ENCODE results near the gene GPR173. TPM values are rescaled to one million over a fixed set of nuclear protein-coding genes. Genes with fewer than 3 reads are reported as not detected.
A peak's percentile ranks its signal among the peaks of the same experiment; 100 is the strongest.

The GPR173 gene
- total RNA-seq, 2 donors from 2014 or later, result 0.31 to 0.81 TPM

DNA sequence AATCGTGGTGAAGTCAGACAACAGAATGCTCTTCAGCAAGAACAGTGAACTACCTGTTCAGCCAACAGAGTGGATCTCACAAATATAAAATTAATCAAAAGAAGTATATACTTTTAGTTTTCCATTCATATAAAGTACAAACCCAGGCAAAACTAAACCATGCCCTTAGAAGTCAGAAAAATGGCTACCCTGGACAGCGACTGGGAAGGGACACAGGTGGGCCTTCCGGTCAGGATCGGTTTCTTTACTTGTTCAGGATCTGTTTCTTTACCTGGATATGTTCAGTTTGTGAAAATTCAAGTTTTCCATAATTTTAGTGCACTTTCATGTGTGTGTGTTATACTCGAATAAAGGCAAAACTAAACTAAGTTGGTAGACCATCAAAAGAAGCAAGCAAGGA, 12.4 kb upstream of the GPR173 start:
- ATAC-seq (replicated peaks in 1 of 2), result no peak
- H3K4me1 Mint-ChIP-seq (ENCODE audit: low read depth), result no peaks in the 10 kb centered on the region
- no peak overlapping the region for H3K27ac Mint-ChIP-seq
- no peaks in the 10 kb centered on the region for H3K9me3 Mint-ChIP-seq
- no peak for DNase-seq
- H3K4me3 Mint-ChIP-seq, result no peak overlapping the region
- no peaks in the 10 kb centered on the region for H3K36me3 Mint-ChIP-seq (ENCODE audit: insufficient read depth in 2 of 2)
- H3K27me3 Mint-ChIP-seq (ENCODE audit: low read depth), result peaks cover 45% of the 10 kb centered on the region

DNA sequence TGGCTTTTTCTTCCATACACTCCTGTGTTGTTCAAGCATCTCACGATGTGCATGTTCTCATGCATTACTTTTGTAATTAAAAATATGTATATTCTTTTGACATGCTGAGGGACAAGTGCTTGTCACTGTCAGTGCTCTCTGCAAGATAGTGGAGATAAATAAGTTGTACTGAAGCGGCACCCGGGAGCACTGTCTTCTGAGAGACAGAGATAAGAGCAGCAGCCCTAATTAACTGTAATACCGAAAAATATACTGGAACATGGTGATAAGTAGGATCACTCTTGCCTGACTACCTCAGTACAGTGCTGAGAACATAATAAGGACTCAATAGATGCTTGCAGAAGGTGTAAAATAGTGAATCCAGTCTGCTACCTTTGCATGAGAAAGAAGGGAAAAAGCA, 9.4 kb upstream of the GPR173 start:
- DNase-seq (no peak), ATAC-seq (replicated peaks in 1 of 2) (no peak)
- Mint-ChIP-seq H3K27ac (no peak overlapping the region), H3K4me3 (no peak overlapping the region), H3K36me3 (ENCODE audit: insufficient read depth in 2 of 2) (no peaks in the 10 kb centered on the region), H3K9me3 (no peaks in the 10 kb centered on the region), H3K4me1 (ENCODE audit: low read depth) (no peaks in the 10 kb centered on the region), H3K27me3 (ENCODE audit: low read depth) (peaks cover 40% of the 10 kb centered on the region)

DNA sequence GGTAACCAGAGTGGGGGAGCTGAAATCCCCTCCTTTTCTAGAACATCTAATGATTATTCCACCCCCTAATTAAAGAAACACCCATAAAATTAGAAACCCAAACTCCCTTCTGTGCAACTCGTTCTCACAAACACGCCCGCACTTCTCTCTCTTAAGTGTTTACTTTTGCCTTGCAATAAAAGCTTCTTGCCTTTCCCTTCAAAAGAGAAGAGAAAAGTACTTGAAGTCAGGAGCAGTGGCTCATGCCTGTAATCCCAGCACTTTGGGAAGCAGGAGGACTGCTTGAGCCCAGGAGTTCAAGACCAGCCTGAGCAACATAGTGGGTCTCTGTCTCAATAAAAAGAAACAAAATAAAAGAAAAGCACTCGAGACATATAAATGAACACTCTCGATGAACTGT, 3.6 kb upstream of the GPR173 start:
- H3K4me3 Mint-ChIP-seq, result no peak overlapping the region
- no peak for ATAC-seq (replicated peaks in 1 of 2)

DNA sequence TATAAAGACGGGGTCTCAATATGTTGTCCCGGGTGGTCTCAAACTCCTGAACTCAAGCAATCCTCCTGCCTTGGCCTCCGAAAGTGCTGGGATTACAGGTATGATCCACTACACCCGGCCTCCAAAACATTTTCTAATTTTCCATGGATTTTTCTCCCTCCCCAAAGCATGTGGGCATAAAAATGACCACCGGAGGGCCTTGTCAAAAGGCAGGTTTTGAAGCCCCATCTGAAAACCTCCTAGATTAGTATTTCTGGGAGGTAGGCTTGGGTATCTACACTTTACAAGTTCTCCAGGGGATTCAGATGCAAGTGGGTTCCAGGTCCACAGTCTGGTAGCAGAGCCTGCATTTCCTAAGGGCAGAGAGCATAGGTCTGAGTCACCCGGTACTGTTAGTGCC, 1.4 kb upstream of the GPR173 start:
- ATAC-seq (replicated peaks in 1 of 2), result no peak
- Mint-ChIP-seq H3K27me3 (ENCODE audit: low read depth) (peaks cover 31% of the 10 kb centered on the region), H3K36me3 (ENCODE audit: insufficient read depth in 2 of 2) (no peaks in the 10 kb centered on the region), H3K4me3 (no peak overlapping the region), H3K4me1 (ENCODE audit: low read depth) (no peaks in the 10 kb centered on the region), H3K9me3 (no peaks in the 10 kb centered on the region), H3K27ac (no peak overlapping the region)
- no peak for DNase-seq

More for the DNA sequence above, 3.6 kb upstream of the GPR173 start:
- Mint-ChIP-seq H3K9me3 (no peaks in the 10 kb centered on the region), H3K4me1 (ENCODE audit: low read depth) (no peaks in the 10 kb centered on the region), H3K27me3 (ENCODE audit: low read depth) (peaks cover 31% of the 10 kb centered on the region), H3K27ac (no peak overlapping the region), H3K36me3 (ENCODE audit: insufficient read depth in 2 of 2) (no peaks in the 10 kb centered on the region)
- DNase-seq, result no peak

DNA sequence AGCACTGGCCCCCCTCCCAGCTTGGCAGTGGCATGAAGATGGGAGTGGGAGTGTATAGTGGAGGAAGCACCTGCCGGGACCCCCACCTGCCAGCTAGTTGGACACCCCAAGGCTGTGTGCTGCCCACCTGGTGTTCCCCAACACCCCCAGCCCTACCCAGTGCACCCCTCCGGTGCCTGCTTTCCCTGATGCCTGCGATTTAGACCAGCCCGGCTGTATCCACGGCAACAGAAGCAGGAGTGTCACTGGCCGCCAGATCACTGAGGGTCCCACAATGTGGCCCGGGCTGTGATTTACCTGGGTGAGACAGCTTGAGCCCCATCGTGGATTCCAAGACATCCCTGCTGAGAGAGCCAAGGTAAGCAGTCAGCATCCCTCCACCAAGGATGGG, 533 bp downstream of the GPR173 start:
- Mint-ChIP-seq H3K9me3 (no peaks in the 10 kb centered on the region), H3K4me1 (ENCODE audit: low read depth) (no peaks in the 10 kb centered on the region), H3K27me3 (ENCODE audit: low read depth) (peaks cover 23% of the 10 kb centered on the region), H3K4me3 (peak overlapping the region; percentile 14 to 52), H3K36me3 (ENCODE audit: insufficient read depth in 2 of 2) (no peaks in the 10 kb centered on the region), H3K27ac (no peak overlapping the region)
- no peak for ATAC-seq (replicated peaks in 1 of 2)
- no peak for DNase-seq

DNA sequence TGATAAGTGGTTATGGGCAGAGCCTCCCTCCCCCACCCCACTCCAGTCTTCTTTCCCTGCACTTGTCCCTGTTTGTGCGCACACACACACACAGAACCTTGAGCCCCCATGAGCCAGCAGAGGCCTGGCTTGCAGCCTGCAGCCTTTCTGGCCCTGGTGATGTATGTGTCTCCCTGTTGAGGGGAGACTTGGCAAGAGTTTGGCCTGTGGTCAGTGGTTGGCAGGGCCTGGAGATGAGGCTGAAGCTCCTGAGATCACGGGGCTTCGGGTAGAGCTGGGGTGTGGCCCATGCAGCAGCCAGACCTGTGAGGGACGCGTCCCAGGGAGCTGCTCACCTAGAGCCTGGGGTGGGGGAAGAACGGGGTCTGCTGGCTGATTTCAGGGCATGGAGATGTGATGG, 2.3 kb downstream of the GPR173 start:
- ATAC-seq (replicated peaks in 1 of 2), result no peak
- H3K4me3 Mint-ChIP-seq, result no peak overlapping the region
- H3K4me1 Mint-ChIP-seq (ENCODE audit: low read depth), result no peaks in the 10 kb centered on the region
- H3K27ac Mint-ChIP-seq, result no peak overlapping the region
- no peaks in the 10 kb centered on the region for H3K9me3 Mint-ChIP-seq
- no peak for DNase-seq
- no peaks in the 10 kb centered on the region for H3K36me3 Mint-ChIP-seq (ENCODE audit: insufficient read depth in 2 of 2)
- H3K27me3 Mint-ChIP-seq (ENCODE audit: low read depth), result peaks cover 11% of the 10 kb centered on the region

DNA sequence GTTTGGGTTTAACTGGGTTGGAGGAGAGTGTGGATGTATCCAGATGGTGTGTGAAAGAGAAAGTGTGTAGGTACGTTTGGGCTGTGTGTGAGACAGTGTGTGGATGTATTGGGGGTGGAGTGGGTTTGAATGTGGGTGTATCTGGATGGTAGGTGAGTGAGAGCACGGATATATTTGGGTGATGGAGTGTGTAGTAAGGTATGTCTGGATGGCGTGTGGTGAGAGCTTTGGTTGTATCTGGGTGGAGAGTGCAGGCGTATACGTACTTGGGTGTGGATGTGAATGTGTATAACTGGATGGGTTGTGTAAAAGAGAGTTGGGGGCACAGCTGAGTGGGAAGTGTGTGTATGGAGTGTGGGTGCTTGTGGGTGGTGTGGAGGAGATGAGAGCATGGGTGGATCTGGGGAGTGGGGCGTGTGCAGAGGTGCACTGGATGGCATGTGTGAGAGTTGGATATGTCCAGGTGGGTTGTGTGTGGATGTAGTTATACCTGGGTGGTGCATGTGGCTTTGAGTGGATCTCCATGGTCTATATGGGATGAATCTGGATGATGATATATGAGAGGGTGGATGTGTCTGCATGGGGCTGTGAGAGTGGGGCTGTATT, 6.8 kb downstream of the GPR173 start:
- Mint-ChIP-seq H3K4me1 (ENCODE audit: low read depth) (no peaks in the 10 kb centered on the region), H3K36me3 (ENCODE audit: insufficient read depth in 2 of 2) (no peaks in the 10 kb centered on the region), H3K27ac (no peak overlapping the region), H3K4me3 (no peak overlapping the region), H3K9me3 (no peaks in the 10 kb centered on the region), H3K27me3 (ENCODE audit: low read depth) (no peaks in the 10 kb centered on the region)
- DNase-seq (no peak), ATAC-seq (replicated peaks in 1 of 2) (no peak)

DNA sequence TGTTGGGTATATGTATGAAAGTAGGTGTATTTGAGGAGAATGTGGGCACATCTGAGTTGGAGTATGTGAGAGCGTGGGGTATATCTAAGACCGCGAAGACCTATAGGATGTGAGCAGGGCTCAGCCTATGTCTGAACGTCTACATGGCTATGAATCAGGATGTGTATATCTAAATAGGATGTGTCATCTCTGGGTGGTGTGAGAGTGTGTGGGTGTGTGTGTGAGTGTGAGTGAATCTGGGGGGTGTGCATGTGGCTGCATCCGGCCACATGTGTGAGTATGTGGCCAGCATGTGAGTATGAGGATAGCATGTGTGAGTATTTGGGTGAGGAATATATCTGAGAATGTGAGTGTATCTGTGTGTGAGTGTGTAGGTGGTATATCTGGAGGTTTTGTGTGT, 7.7 kb downstream of the GPR173 start:
- DNase-seq (no peak), ATAC-seq (replicated peaks in 1 of 2) (peak; percentile 25 to 60)
- H3K4me1 Mint-ChIP-seq (ENCODE audit: low read depth), result no peaks in the 10 kb centered on the region
- H3K27ac Mint-ChIP-seq, result no peak overlapping the region
- no peaks in the 10 kb centered on the region for H3K9me3 Mint-ChIP-seq
- peaks cover under 1% of the 10 kb centered on the region for H3K27me3 Mint-ChIP-seq (ENCODE audit: low read depth)
- H3K4me3 Mint-ChIP-seq, result no peak overlapping the region
- no peaks in the 10 kb centered on the region for H3K36me3 Mint-ChIP-seq (ENCODE audit: insufficient read depth in 2 of 2)

DNA sequence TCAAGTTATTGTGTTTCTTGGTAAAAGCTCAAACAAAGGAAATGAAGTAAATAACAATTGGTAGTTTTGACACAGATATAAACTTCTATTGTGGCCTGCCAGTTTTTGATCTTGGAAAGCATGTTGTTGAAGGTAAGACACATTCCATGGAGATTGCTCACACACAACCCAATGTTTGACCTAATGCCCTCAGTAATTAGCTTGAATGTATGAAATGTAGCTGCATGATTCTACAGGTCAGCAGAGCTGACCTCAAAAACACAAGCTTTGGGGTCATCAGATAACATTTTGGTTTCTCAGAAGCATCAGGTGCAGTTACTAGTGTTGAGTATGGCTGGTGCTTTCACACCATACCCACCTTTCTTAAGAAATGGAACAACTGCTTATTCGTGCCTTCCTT, 16.5 kb downstream of the GPR173 start:
- Mint-ChIP-seq H3K9me3 (no peaks in the 10 kb centered on the region), H3K27me3 (ENCODE audit: low read depth) (peaks cover 23% of the 10 kb centered on the region), H3K36me3 (ENCODE audit: insufficient read depth in 2 of 2) (no peaks in the 10 kb centered on the region), H3K27ac (no peak overlapping the region), H3K4me3 (no peak overlapping the region), H3K4me1 (ENCODE audit: low read depth) (no peaks in the 10 kb centered on the region)
- DNase-seq (no peak), ATAC-seq (replicated peaks in 1 of 2) (no peak)

DNA sequence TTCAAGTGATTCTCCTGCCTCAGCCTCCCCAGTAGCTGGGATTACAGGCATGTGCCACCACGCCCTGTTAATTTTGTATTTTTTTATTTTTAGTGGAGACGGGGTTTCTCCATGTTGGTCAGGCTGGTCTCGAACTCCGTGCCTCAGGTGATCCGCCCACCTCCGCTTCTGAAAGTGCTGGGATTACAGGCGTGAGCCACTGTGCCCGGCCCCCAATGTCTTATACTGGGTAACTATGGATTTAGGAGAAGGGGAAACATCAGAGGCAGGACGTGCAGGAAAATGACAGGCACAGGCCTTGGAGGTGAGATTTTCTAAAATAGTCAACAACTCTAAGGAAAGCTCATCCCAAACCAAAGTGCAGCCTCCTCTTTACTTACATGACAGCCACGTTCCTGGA, 22.5 kb downstream of the GPR173 start:
- Mint-ChIP-seq H3K4me3 (no peak overlapping the region), H3K36me3 (ENCODE audit: insufficient read depth in 2 of 2) (no peaks in the 10 kb centered on the region), H3K27me3 (ENCODE audit: low read depth) (peaks cover 24% of the 10 kb centered on the region), H3K4me1 (ENCODE audit: low read depth) (peaks cover 22% of the 10 kb centered on the region), H3K27ac (no peak overlapping the region), H3K9me3 (no peaks in the 10 kb centered on the region)
- DNase-seq (no peak), ATAC-seq (replicated peaks in 1 of 2) (no peak)

DNA sequence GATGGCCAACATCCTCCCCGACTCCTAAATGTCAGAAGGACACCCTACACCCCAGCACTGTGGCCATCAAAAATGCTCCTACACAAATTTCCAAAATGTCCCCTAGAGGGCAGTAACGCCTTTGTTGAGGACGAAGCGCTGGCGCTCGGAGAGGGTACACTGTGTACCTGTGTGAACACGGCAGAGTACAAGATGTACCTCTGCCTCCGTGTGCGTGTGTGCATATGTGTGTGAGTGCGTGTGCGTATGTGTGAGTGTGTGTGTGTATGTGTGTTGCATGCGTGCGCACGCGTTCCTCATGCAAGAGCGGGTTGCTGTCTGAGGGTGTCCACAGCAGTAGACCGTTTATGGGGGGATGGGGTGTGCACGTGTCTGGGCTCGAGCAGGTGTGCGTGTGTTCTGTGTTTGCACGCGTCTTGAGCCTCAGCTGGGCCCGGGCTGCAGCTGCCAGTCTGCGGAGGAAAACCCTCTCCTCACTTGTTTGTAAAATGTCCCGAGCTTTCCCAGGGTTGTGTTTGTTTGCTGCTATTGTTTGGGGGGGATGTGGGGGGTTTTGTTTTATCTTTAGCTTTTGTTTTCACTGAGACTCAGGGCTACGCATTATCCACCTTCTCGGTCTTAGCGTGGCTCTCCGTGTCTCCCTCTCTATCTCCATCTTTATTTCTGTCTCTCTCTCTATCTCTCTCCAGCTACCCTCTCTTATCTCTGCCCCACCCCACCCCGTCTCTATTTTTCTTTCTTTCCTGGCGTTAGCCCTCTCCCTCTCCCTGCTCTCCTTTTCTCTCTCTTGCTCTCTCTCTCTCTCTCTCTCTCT, 23.2 kb downstream of the GPR173 start:
- H3K27me3 Mint-ChIP-seq (ENCODE audit: low read depth), result peaks cover 24% of the 10 kb centered on the region
- peaks cover 22% of the 10 kb centered on the region for H3K4me1 Mint-ChIP-seq (ENCODE audit: low read depth)
- ATAC-seq (replicated peaks in 1 of 2) (peak; percentile 81 to 90), DNase-seq (peak; percentile 65 to 73)
- H3K9me3 Mint-ChIP-seq, result no peaks in the 10 kb centered on the region
- no peaks in the 10 kb centered on the region for H3K36me3 Mint-ChIP-seq (ENCODE audit: insufficient read depth in 2 of 2)
- H3K4me3 Mint-ChIP-seq, result peak overlapping the region; percentile 84
- peak overlapping the region; percentile 41 for H3K27ac Mint-ChIP-seq

DNA sequence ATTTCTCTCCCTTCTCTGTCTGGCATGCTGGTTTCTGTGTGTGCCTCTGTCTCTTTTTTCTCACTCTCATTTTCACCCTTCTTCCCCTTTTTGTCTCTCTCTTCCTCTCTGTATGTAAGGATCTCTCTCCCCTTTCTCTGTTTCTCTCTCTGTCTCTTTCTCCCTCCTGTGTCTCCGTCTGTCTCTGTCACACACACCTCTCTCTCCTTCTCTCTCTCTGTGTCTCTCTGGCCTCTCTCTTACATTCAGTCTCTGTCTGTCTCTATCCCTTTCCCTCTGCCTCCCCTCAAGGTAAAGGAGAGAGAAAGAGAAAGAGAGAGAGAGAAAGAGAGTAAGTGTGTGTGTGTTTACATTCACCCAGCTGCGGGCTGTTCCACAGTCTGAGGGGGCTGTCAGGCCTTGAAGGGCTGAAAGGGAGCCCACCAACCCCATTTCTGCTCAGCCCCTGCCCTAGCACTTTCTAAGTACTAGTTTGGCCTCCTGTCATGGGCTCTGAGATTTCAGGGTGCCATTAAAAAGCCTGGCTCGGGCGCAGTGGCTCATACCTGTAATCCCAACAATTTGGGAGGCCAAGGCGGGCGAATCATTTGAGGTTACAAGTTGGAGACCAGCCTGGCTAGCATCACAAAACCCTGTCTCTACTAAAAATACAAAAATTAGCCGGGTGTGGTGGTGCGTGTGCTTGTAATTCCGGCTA, 24.0 kb downstream of the GPR173 start:
- Mint-ChIP-seq H3K9me3 (no peaks in the 10 kb centered on the region), H3K27me3 (ENCODE audit: low read depth) (peaks cover 17% of the 10 kb centered on the region), H3K27ac (peak overlapping the region; percentile 41), H3K36me3 (ENCODE audit: insufficient read depth in 2 of 2) (no peaks in the 10 kb centered on the region), H3K4me3 (peak overlapping the region; percentile 84), H3K4me1 (ENCODE audit: low read depth) (peaks cover 22% of the 10 kb centered on the region)
- ATAC-seq (replicated peaks in 1 of 2), result peak in 1 of 2 donors; percentile 7
- DNase-seq, result no peak

DNA sequence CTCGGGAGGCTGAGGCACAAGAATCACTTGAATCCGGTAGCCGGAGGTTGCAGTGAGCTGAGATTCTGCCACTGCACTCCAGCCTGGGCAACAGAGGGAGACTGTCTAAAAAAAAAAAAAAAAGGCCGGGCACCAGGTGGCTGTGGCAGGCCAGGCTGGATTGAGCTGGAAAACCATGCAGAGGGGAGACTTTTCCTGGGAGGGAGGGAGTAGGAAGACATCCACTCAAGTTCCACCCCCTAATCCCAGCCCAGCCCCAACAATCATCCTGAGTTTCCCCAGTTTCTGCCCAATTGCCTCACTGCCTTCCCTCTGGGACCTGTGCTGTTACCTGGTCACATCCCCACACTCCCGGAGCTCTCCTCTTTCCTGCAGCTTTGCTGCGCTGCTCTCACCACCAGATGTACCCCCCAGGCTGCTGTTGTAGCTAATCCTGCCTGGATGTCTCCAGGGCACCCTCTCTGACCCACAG, 24.6 kb downstream of the GPR173 start:
- H3K27ac Mint-ChIP-seq, result no peak overlapping the region
- no peak for DNase-seq
- peaks cover 17% of the 10 kb centered on the region for H3K27me3 Mint-ChIP-seq (ENCODE audit: low read depth)
- ATAC-seq (replicated peaks in 1 of 2), result peak in 1 of 2 donors; percentile 14
- peaks cover 22% of the 10 kb centered on the region for H3K4me1 Mint-ChIP-seq (ENCODE audit: low read depth)
- H3K36me3 Mint-ChIP-seq (ENCODE audit: insufficient read depth in 2 of 2), result no peaks in the 10 kb centered on the region
- peak overlapping the region; percentile 6 to 74 for H3K4me3 Mint-ChIP-seq
- no peaks in the 10 kb centered on the region for H3K9me3 Mint-ChIP-seq

All from activated T-cell treated with anti-CD3 and anti-CD28 coated beads, Interleukin-2, amount 50 U/mL, for 72 hours (primary cell).